IMR-90 (cell line): ENCODE data around the gene UCK2. TPM values are rescaled to one million over a fixed set of nuclear protein-coding genes. Genes with fewer than 3 reads are reported as not detected.

Source experiments
- ATAC-seq: fragments of 200-7000 bp; cut with Tn5 transposase; 2 replicates; pipeline ENCODE4 v1.9.1; 2020; ENCODE audit warnings: low read depth, mild to moderate bottlenecking, moderate library complexity
- BruUV-seq: library from RNA; stranded (reverse); fragments of 400-500 nt; replicated peaks from 2 replicates; lab custom pipeline; 2021; lab: Mats Ljungman, UMichigan
- CTCF ChIA-PET: fragments of 300-600 bp; formaldehyde crosslinking; extraction: SDS; loops from one replicate; lab custom pipeline; 2021; ENCODE audit warnings: antibody characterized with exemption; lab: Yijun Ruan, JAX
- POLR2A ChIA-PET: fragments of 300-600 bp; sonication (Branson Sonifier 250); formaldehyde crosslinking; loops from one replicate; lab custom pipeline; 2022; ENCODE audit warnings: antibody characterized with exemption; ENCODE audit not compliant: unreplicated experiment; lab: Charles Lee
- DNase-seq: peaks from one replicate; pipeline ENCODE4 v3.0.0; 2013
- H2AFZ ChIP-seq: replicated peaks from 2 replicates; pipeline ENCODE3; 2013; ENCODE audit warnings: low read length, mild to moderate bottlenecking; ENCODE audit not compliant: poor library complexity
- H2AK5ac ChIP-seq: 2 replicates; pipeline ENCODE4 v1.6.1; 2013; ENCODE audit warnings: low read depth, low read length, inconsistent platforms
- H2AK9ac ChIP-seq: replicated peaks from 2 replicates; pipeline ENCODE3; 2013; ENCODE audit warnings: mild to moderate bottlenecking, low read depth, low read length, moderate library complexity; ENCODE audit not compliant: poor library complexity
- H2BK120ac ChIP-seq: 2 replicates; pipeline ENCODE4 v1.6.1; 2013; ENCODE audit warnings: low read depth, low read length, inconsistent platforms
- H2BK15ac ChIP-seq: 3 replicates; pipeline ENCODE4 v1.6.1; 2013; ENCODE audit warnings: low read depth, low read length, inconsistent platforms
- H2BK20ac ChIP-seq: 2 replicates; pipeline ENCODE4 v1.6.1; 2013; ENCODE audit warnings: low read depth, mild to moderate bottlenecking, inconsistent platforms, low read length, moderate library complexity
- H2BK5ac ChIP-seq: 2 replicates; pipeline ENCODE4 v1.6.1; 2013; ENCODE audit warnings: mild to moderate bottlenecking, low read depth, low read length, inconsistent platforms; ENCODE audit not compliant: poor library complexity, severe bottlenecking
- H3K14ac ChIP-seq: replicated peaks from 2 replicates; pipeline ENCODE4 v1.6.1; 2013; ENCODE audit warnings: low read depth, low read length, inconsistent platforms
- H3K18ac ChIP-seq: 2 replicates; pipeline ENCODE4 v1.6.1; 2013; ENCODE audit warnings: low read depth, low read length, control low read depth
- H3K23ac ChIP-seq: 2 replicates; pipeline ENCODE4 v1.6.1; 2013; ENCODE audit warnings: low read depth, low read length, inconsistent platforms
- H3K27ac ChIP-seq: 2 replicates; pipeline ENCODE4 v1.5.1; 2013; ENCODE audit warnings: mild to moderate bottlenecking, control low read depth, low read length; ENCODE audit not compliant: insufficient read depth
- H3K27me3 ChIP-seq: 2 replicates; pipeline ENCODE4 v1.6.1; 2013; ENCODE audit warnings: low read length; ENCODE audit not compliant: control insufficient read depth, insufficient read depth
- H3K36me3 ChIP-seq: 2 replicates; pipeline ENCODE4 v1.6.1; 2013; ENCODE audit warnings: low read length, mixed read lengths; ENCODE audit not compliant: control insufficient read depth, insufficient read depth
- H3K4ac ChIP-seq: 2 replicates; pipeline ENCODE4 v1.6.1; 2013; ENCODE audit warnings: low read depth, low read length, inconsistent platforms
- H3K4me1 ChIP-seq: 2 replicates; pipeline ENCODE4 v1.6.1; 2013; ENCODE audit warnings: low read length, mixed read lengths; ENCODE audit not compliant: control insufficient read depth, insufficient read depth
- H3K4me2 ChIP-seq: 2 replicates; pipeline ENCODE4 v1.6.1; 2013; ENCODE audit warnings: low read depth, mild to moderate bottlenecking, control low read depth, low read length, moderate library complexity
- H3K4me3 ChIP-seq: 2 replicates; pipeline ENCODE4 v1.5.1; 2013; ENCODE audit warnings: low read depth, mild to moderate bottlenecking, control low read depth, low read length, moderate library complexity; ENCODE audit not compliant: insufficient read depth
- H3K56ac ChIP-seq: 2 replicates; pipeline ENCODE4 v1.6.1; 2013; ENCODE audit warnings: low read length, inconsistent platforms; ENCODE audit not compliant: insufficient read depth; ENCODE audit errors: extremely low read depth
- H3K79me1 ChIP-seq, 2 experiments: 2 replicates each; pipeline ENCODE4 v1.6.1; 2013; ENCODE audit warnings: low read length in 2 of 2, inconsistent platforms in 1 of 2, low read depth in 1 of 2
- H3K9ac ChIP-seq: 2 replicates; pipeline ENCODE4 v1.6.1; 2013; ENCODE audit warnings: low read depth, low read length, control low read depth
- H3K9me1 ChIP-seq: 2 replicates; pipeline ENCODE4 v1.6.1; 2013; ENCODE audit warnings: low read length, inconsistent platforms; ENCODE audit not compliant: insufficient read depth
- H3K9me3 ChIP-seq: 2 replicates; pipeline ENCODE4 v1.6.1; 2013; ENCODE audit warnings: low read length; ENCODE audit not compliant: control insufficient read depth, insufficient read depth
- H4K20me1 ChIP-seq: 2 replicates; pipeline ENCODE4 v1.6.1; 2013; ENCODE audit warnings: low read length, inconsistent platforms; ENCODE audit not compliant: insufficient read depth
- H4K5ac ChIP-seq: 2 replicates; pipeline ENCODE4 v1.6.1; 2013; ENCODE audit warnings: mild to moderate bottlenecking, low read depth, low read length, control low read depth
- H4K8ac ChIP-seq, 2 experiments: 2 replicates each; pipeline ENCODE4 v1.6.1; 2013; ENCODE audit warnings: low read depth in 2 of 2, low read length in 2 of 2, control low read depth in 1 of 2, inconsistent platforms in 1 of 2
- H4K91ac ChIP-seq: 2 replicates; pipeline ENCODE4 v1.6.1; 2013; ENCODE audit warnings: low read depth, low read length, inconsistent platforms; ENCODE audit not compliant: insufficient read depth
- MAZ ChIP-seq: IDR thresholded peaks from 2 replicates; pipeline ENCODE4 v1.6.1; 2012; ENCODE audit warnings: low read depth, mild to moderate bottlenecking, low read length, improper control_type of control experiment, moderate library complexity, borderline replicate concordance
- USF2 ChIP-seq: fragments of 150-350 bp; IDR thresholded peaks from 2 replicates; pipeline ENCODE4 v1.6.1; 2017; ENCODE audit warnings: mild to moderate bottlenecking, antibody characterized with exemption, low read length, low read depth
- WGBS, 2 experiments: methylation state at CpG; one replicate each; pipeline versions ENCODE4 v1.1.5 to v1.1.7; 2013; ENCODE audit warnings: missing lambda C conversion rate in 2 of 2; ENCODE audit not compliant: insufficient read length in 1 of 2; ENCODE audit errors: extremely low coverage in 2 of 2; 5-methylcytosine and 5-hydroxymethylcytosine counted together
- dilution Hi-C: fragments of 300-500 bp; cut with HindIII; formaldehyde crosslinking; loops from one replicate; pipeline ENCODE4 v1.14.3; 2018; ENCODE audit warnings: low sequenced_read_pairs; ENCODE audit not compliant: unreplicated experiment
- in situ Hi-C: fragments of 300-500 bp; cut with MboI; formaldehyde crosslinking; loops from 3 replicates; pipeline ENCODE4 v1.14.3; 2019; ENCODE audit warnings: low sequenced_read_pairs, inconsistent platforms, mixed read lengths
- intact Hi-C: fragments of 100-400 bp; cut with micrococcal nuclease; formaldehyde crosslinking; loops from 2 replicates; pipeline ENCODE4 v1.10.0; 2022
- polyA plus RNA-seq, 3 experiments: library from polyadenylated mRNA; depleted of rRNA; stranded (reverse); fragments of >200 nt; gene quantifications; 2 replicates each; pipeline ENCODE4 v1.2.3, GENCODE V29; 2012; ENCODE audit warnings: low replicate concordance in 1 of 3
- total RNA-seq: library from RNA; depleted of rRNA; stranded (reverse); fragments of >200 nt; gene quantifications from 2 replicates; pipeline ENCODE4 v1.2.3, GENCODE V29; 2012

The UCK2 gene
- total and polyA plus RNA-seq, 2 of the 4 experiments (the other 2 are of a cell fraction): 83.0 to 87.8 TPM

GRCh38 chr1:165828103-165828668, 772 bp downstream of the UCK2 start:
- H3K56ac ChIP-seq: peak overlapping the region; percentile 69
- peak overlapping the region; percentile 58 for H2BK120ac ChIP-seq
- H3K14ac ChIP-seq: peak overlapping the region; percentile 89; the same call in 1 of the 2 replicates
- H3K4ac ChIP-seq: peak overlapping the region; percentile 88
- 0% methylated on average over 25 of the region's 49 CpGs; no CpG with 5 or more reads in 1 of the 2 experiments for WGBS, 2 experiments
- H2BK15ac ChIP-seq: 0 out of 3 replicates have a peak overlapping the region, but pooled peaks have one; percentile 78
- POLR2A ChIA-PET: interaction anchor here (1.4 kb wide), 1 partner anchor 76 kb away, joined by 3 read pairs; no protein-coding TSS in a partner anchor
- peaks cover 4% of the 10 kb centered on the region for H3K9me1 ChIP-seq
- peak overlapping the region; percentile 76 to 78 for H4K8ac ChIP-seq
- in situ Hi-C loops: no loop called here
- H3K9me3 ChIP-seq: no peaks in the 10 kb centered on the region
- peak overlapping the region; percentile 11; the same call in 1 of the 2 replicates for H3K18ac ChIP-seq
- CTCF ChIA-PET: interaction anchor here (0.7 to 1.0 kb wide), 3 partner anchors 22 to 77 kb away, joined by 3 to 4 read pairs (median 3); no protein-coding TSS in a partner anchor
- H3K9ac ChIP-seq: peak overlapping the region; percentile 84
- H2BK5ac ChIP-seq: peak overlapping the region; percentile 66
- peak overlapping the region; percentile 72; the same call in 1 of the 2 replicates for H2AK5ac ChIP-seq
- H3K4me1 ChIP-seq: peaks cover 3% of the 10 kb centered on the region; the same call in 1 of the 2 replicates
- dilution Hi-C loops: no loop called here
- 0 out of 2 replicates have a peak overlapping the region, but pooled peaks have one; percentile 6 for H2BK20ac ChIP-seq
- no TSS peak for BruUV-seq
- ATAC-seq: peak; percentile 48
- peak overlapping the region; percentile 6; the same call in 1 of the 2 replicates for H4K5ac ChIP-seq
- peaks cover 3 to 20% of the 10 kb centered on the region in 2 experiments; a peak in 3 of 4 replicates for H3K79me1 ChIP-seq
- peak overlapping the region; percentile 97 for H3K23ac ChIP-seq
- H2AK9ac ChIP-seq: peak overlapping the region; percentile 95
- no peaks in the 10 kb centered on the region for H3K36me3 ChIP-seq
- peak overlapping the region; percentile 93 for H2AFZ ChIP-seq
- DNase-seq: peak; percentile 30
- peak overlapping the region; percentile 91 for H4K91ac ChIP-seq
- TF ChIP-seq MAZ (0 out of 2 replicates have a peak, but pooled peaks have one; percentile 22), USF2 (no peak)
- peak overlapping the region; percentile 88 for H3K4me2 ChIP-seq
- H3K27me3 ChIP-seq: no peaks in the 10 kb centered on the region
- intact Hi-C loops: loop anchor here (1.0 to 10.0 kb wide), 4 partner anchors 86 to 226 kb away; partner anchors contain the start of gene MGST3
- H4K20me1 ChIP-seq: peaks cover 25% of the 10 kb centered on the region
- H3K4me3 ChIP-seq: peak overlapping the region; percentile 93
- peak overlapping the region; percentile 85 for H3K27ac ChIP-seq
